Mucosa of stomach (tissue), 1 donor: ENCODE results near the gene FCHO2.

Experiments used
- H3K27me3 ChIP-seq: one replicate; pipeline ENCODE4 v1.7.0; 2013; ENCODE audit warnings: mild to moderate bottlenecking, low read length; ENCODE audit not compliant: control insufficient read depth, insufficient read depth
- H3K36me3 ChIP-seq: one replicate; pipeline ENCODE4 v1.7.0; 2013; ENCODE audit warnings: low read length; ENCODE audit not compliant: control insufficient read depth, insufficient read depth
- H3K4me1 ChIP-seq: one replicate; pipeline ENCODE4 v1.7.0; 2013; ENCODE audit warnings: mild to moderate bottlenecking, low read length; ENCODE audit not compliant: control insufficient read depth, insufficient read depth
- H3K4me3 ChIP-seq: one replicate; pipeline ENCODE4 v1.7.0; 2013; ENCODE audit warnings: low read length
- H3K9ac ChIP-seq: one replicate; pipeline ENCODE4 v1.7.0; 2013; ENCODE audit warnings: mild to moderate bottlenecking, low read length, moderate library complexity
- H3K9me3 ChIP-seq: one replicate; pipeline ENCODE4 v1.7.0; 2013; ENCODE audit warnings: mild to moderate bottlenecking, low read length, moderate library complexity; ENCODE audit not compliant: control insufficient read depth
- donor health status: Pancreatic carcinoma.

The FCHO2 gene

GRCh38 chr5:73042993-73043392 is 87.2 kb downstream of the FCHO2 start:
- Histone ChIP-seq H3K36me3 (no peaks in the 10 kb centered on the region), H3K27me3 (no peaks in the 10 kb centered on the region), H3K9ac (no peak overlapping the region), H3K9me3 (no peaks in the 10 kb centered on the region), H3K4me3 (no peak overlapping the region), H3K4me1 (no peaks in the 10 kb centered on the region)

- no peak overlapping the region for H3K9ac ChIP-seq
- H3K9me3 ChIP-seq: no peaks in the 10 kb centered on the region
- no peak overlapping the region for H3K4me3 ChIP-seq
- H3K4me1 ChIP-seq: no peaks in the 10 kb centered on the region
- H3K36me3 ChIP-seq: no peaks in the 10 kb centered on the region
- no peaks in the 10 kb centered on the region for H3K27me3 ChIP-seq
Measured at GRCh38 chr5:73044546-73044945, 88.7 kb downstream of the FCHO2 start.

GRCh38 chr5:73045623-73046022 is 89.8 kb downstream of the FCHO2 start:
- no peaks in the 10 kb centered on the region for H3K27me3 ChIP-seq

GRCh38 chr5:73061593-73061992 is 105.8 kb downstream of the FCHO2 start:
- no peak overlapping the region for H3K4me3 ChIP-seq

More at GRCh38 chr5:73045623-73046022, 89.8 kb downstream of the FCHO2 start:
- Histone ChIP-seq H3K9me3 (no peaks in the 10 kb centered on the region), H3K4me1 (no peaks in the 10 kb centered on the region), H3K9ac (no peak overlapping the region), H3K36me3 (no peaks in the 10 kb centered on the region), H3K4me3 (no peak overlapping the region)

DNA sequence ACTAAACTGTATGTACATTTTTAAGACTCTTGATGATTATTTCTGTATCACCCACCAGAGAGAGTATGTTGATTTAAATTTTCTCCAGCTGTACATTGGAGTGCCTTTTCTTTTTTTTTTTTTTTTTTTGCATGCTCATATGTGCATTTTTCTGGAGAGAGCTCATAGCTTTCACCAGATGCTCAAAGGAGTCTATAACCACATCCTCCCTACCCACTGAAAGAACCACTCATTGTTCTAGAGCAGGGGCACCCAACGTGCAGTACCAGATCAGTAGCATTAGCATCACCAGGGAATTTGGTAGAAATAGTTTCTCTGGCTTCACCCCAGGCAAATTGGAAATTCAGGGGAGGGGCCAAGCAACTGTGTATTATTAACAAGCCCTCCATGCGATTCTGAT is 110.6 kb downstream of the FCHO2 start:
- H3K4me3 ChIP-seq: no peak overlapping the region
- no peaks in the 10 kb centered on the region for H3K9me3 ChIP-seq
- H3K9ac ChIP-seq: no peak overlapping the region
- no peaks in the 10 kb centered on the region for H3K4me1 ChIP-seq
- no peaks in the 10 kb centered on the region for H3K36me3 ChIP-seq
- no peaks in the 10 kb centered on the region for H3K27me3 ChIP-seq

More at GRCh38 chr5:73061593-73061992, 105.8 kb downstream of the FCHO2 start:
- Histone ChIP-seq H3K36me3 (no peaks in the 10 kb centered on the region), H3K4me1 (no peaks in the 10 kb centered on the region), H3K27me3 (no peaks in the 10 kb centered on the region), H3K9me3 (no peaks in the 10 kb centered on the region), H3K9ac (no peak overlapping the region)

DNA sequence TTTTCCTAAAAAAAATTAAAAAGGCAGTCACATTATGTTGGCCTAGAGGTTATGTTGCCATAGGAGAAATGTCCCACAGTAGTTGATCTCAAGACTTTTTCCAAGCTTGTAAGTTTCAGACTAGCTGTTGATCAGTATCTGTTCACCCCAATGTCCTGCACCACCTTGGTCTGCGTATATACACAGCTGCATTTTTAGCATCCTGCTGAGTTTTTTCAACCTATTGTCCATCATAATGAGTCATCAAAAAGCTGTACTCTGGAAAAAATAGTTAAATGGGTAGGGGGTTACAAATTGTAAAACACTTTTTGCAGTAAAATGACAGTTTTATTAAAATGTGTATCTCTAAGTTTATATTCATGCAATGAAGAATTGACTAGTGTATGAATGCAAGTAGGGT is 111.4 kb downstream of the FCHO2 start:
- Histone ChIP-seq H3K27me3 (no peaks in the 10 kb centered on the region), H3K4me1 (no peaks in the 10 kb centered on the region), H3K36me3 (peaks cover under 1% of the 10 kb centered on the region), H3K9me3 (no peaks in the 10 kb centered on the region), H3K9ac (no peak overlapping the region), H3K4me3 (no peak overlapping the region)

DNA sequence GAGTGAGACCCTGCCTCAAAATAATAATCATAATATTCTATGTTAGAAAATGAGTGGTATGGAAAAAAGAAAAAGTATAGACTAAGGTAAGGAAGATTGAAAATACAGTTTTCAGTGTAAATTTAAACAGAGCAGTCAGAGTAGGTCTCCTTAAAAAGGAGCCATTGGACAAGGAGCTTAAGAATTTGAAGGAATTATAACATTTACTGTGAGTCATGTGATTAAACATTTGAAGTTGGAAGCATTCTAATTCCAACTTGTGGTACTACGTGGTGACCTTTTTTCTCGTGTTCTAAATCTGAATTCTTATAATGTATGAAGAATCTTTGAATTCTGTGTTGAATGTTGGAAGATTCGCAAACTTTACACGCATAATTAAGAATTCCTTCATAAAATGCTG is 125.3 kb downstream of the FCHO2 start:
- H3K36me3 ChIP-seq: no peaks in the 10 kb centered on the region
- no peak overlapping the region for H3K9ac ChIP-seq
- no peaks in the 10 kb centered on the region for H3K4me1 ChIP-seq
- H3K4me3 ChIP-seq: no peak overlapping the region
- H3K9me3 ChIP-seq: no peaks in the 10 kb centered on the region
- no peaks in the 10 kb centered on the region for H3K27me3 ChIP-seq

GRCh38 chr5:73088026-73088425 is 132.2 kb downstream of the FCHO2 start:
- H3K36me3 ChIP-seq: no peaks in the 10 kb centered on the region
- H3K9me3 ChIP-seq: no peaks in the 10 kb centered on the region
- H3K9ac ChIP-seq: no peak overlapping the region
- H3K4me3 ChIP-seq: no peak overlapping the region
- no peaks in the 10 kb centered on the region for H3K27me3 ChIP-seq
- H3K4me1 ChIP-seq: no peaks in the 10 kb centered on the region

DNA sequence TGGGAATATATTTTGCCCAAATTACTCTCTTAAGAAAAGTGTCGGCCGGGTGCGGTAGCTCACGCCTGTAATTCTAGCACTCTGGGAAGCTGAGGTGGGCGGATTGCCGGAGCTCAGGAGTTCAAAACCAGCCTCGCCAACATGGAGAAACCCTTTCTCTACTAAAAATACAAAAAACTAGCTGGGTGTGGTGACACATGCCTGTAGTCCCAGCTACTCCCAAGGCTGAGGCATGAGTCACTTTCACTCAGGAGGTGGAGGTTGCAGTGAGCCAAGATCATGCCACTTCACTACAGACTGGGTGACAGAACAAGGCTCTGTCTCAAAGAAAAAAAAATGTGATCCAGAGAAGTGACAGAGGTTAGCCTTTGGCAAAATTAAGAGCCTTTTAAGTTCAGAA is 138.1 kb downstream of the FCHO2 start:
- Histone ChIP-seq H3K9ac (no peak overlapping the region), H3K27me3 (no peaks in the 10 kb centered on the region), H3K36me3 (no peaks in the 10 kb centered on the region), H3K9me3 (no peaks in the 10 kb centered on the region), H3K4me1 (peaks cover 14% of the 10 kb centered on the region), H3K4me3 (no peak overlapping the region)

GRCh38 chr5:73094415-73094814 is 138.6 kb downstream of the FCHO2 start:
- no peak overlapping the region for H3K9ac ChIP-seq
- H3K27me3 ChIP-seq: no peaks in the 10 kb centered on the region
- H3K9me3 ChIP-seq: no peaks in the 10 kb centered on the region
- no peak overlapping the region for H3K4me3 ChIP-seq
- H3K4me1 ChIP-seq: peaks cover 14% of the 10 kb centered on the region
- H3K36me3 ChIP-seq: no peaks in the 10 kb centered on the region

DNA sequence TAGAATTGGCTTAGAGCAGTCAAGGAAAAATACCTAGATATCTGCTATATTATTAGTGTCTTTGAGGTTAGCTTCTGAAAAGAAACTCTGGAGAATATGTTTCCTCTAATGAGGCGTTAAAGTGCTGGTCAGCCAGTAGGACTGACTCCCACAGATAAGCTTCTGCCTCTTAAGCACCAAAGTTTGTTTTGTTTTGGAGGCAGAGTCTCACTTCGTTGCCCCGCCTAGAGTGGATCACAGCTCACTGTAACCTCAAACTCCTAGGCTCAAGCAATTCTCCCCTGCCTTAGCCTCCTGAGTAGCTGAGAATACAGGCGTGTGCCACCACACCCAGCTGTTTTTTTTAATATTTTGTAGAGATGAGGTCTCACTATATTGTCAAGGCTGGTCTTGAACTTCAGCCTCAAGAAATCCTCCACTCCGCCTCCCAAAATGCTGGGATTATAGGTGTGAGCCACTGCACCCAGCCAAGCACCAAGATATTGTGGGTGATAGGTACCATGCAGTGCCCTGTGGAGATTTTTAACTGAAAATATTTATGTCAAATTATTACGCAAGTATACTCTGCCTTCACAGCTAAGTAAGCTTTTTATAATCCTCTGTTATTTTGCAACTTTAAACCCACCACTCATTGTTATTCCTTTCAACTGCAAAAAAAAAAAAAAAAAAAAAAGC is 139.9 kb downstream of the FCHO2 start:
- H3K4me1 ChIP-seq: peaks cover 14% of the 10 kb centered on the region
- H3K4me3 ChIP-seq: no peak overlapping the region
- no peaks in the 10 kb centered on the region for H3K36me3 ChIP-seq
- no peaks in the 10 kb centered on the region for H3K9me3 ChIP-seq
- H3K9ac ChIP-seq: no peak overlapping the region
- H3K27me3 ChIP-seq: no peaks in the 10 kb centered on the region

- Histone ChIP-seq H3K9me3 (no peaks in the 10 kb centered on the region), H3K36me3 (no peaks in the 10 kb centered on the region), H3K4me3 (no peak overlapping the region), H3K4me1 (peaks cover 14% of the 10 kb centered on the region), H3K27me3 (no peaks in the 10 kb centered on the region), H3K9ac (no peak overlapping the region)
Measured at GRCh38 chr5:73096239-73096575, 140.4 kb downstream of the FCHO2 start.

- Histone ChIP-seq H3K27me3 (no peaks in the 10 kb centered on the region), H3K4me3 (no peak overlapping the region), H3K9ac (no peak overlapping the region), H3K36me3 (no peaks in the 10 kb centered on the region), H3K4me1 (peaks cover 14% of the 10 kb centered on the region), H3K9me3 (no peaks in the 10 kb centered on the region)
Measured at GRCh38 chr5:73097740-73098139, 141.9 kb downstream of the FCHO2 start.
